GM21526 (cell line): ENCODE measurements around the gene CCSER1.
A peak's percentile ranks its signal among the peaks of the same experiment; 100 is the strongest.
"Not testable (repeated sequence)": the region's sequence is repeated elsewhere in the genome, so short reads cannot be mapped to it uniquely, and the experiment has no call there.

Source experiments
- ATAC-seq: cut with Tn5 transposase; IDR thresholded peaks from one replicate; pipeline ENCODE4 v1.9.1; 2021; ENCODE audit warnings: moderate library complexity; ENCODE audit not compliant: unreplicated experiment, low FRiP score

Gene CCSER1

DNA sequence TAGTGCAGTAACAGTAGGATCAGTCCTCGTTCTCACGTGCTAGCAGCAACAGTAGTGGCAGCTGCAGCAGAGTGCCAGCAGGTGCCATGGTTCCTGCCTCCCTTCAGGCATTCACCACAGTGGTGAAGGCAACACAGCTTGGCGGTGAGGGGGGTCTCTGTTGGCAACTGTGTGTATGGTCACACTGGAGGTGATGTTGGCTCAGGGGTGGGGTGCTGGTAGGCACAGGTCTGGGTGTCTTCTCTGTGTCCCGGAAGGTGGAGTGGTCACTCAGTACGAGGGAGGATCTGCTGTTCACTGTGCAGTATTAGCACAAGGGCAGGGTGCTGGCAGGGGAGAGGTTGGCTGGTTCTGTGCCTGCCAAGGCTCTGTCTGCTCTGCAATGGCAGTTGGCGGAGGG lies 671.8 kb downstream of the CCSER1 start:
- ATAC-seq: no peak

DNA sequence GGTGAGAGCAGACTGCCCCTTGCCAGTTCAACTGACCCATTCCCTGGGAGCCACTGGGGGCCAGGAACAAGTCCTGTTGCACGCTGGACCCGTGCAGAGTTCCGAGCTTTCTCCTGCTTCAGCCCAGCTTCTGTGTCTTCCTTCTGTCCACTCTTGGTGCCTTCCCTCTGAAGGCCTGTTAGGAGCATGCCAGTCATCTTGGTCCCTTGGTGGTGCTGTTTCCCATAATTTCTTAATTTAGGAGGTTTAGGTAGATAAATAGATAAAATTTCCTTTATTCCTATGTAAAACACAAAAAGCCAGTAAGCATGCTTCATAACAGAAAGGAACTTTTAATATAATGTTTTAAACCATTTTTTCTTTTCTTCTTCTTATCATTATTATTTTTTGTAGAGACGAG lies 672.7 kb downstream of the CCSER1 start:
- ATAC-seq: no peak

DNA sequence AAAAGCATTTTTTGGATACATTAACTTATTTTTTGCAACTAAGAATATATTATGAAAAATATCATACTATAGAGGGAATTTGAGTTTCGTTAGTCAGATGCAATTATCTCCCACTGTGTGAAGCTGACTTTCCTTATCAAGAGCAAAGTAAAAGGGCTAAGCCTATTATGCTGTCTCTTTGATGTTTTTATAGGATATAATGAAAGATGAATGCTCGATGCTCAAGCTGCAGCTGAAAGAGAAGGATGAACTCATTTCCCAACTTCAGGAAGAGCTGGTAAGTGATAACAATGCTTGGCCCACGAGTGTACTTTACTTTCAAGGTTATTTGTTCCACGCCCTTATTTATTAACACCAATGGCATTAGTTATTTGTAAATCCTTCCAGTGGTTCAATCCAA lies 688.4 kb downstream of the CCSER1 start:
- ATAC-seq: no peak

DNA sequence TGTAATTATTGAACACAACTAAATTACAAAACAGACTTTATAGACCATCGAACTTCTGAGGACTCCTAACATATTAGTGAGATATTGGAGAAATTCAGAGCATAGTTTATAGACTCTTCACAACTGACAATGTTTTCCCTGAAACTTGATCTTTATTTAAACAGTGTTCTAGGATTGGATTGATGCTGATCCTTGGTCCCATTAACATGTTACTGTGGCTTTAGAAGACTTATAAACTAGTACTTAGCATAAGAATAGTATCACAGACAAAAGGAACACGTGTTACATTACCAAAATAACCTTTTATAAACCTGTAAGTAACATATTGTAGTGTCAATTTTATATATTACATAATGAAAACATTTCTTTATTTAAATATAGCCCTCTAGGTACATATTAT lies 689.6 kb downstream of the CCSER1 start:
- ATAC-seq: no peak

DNA sequence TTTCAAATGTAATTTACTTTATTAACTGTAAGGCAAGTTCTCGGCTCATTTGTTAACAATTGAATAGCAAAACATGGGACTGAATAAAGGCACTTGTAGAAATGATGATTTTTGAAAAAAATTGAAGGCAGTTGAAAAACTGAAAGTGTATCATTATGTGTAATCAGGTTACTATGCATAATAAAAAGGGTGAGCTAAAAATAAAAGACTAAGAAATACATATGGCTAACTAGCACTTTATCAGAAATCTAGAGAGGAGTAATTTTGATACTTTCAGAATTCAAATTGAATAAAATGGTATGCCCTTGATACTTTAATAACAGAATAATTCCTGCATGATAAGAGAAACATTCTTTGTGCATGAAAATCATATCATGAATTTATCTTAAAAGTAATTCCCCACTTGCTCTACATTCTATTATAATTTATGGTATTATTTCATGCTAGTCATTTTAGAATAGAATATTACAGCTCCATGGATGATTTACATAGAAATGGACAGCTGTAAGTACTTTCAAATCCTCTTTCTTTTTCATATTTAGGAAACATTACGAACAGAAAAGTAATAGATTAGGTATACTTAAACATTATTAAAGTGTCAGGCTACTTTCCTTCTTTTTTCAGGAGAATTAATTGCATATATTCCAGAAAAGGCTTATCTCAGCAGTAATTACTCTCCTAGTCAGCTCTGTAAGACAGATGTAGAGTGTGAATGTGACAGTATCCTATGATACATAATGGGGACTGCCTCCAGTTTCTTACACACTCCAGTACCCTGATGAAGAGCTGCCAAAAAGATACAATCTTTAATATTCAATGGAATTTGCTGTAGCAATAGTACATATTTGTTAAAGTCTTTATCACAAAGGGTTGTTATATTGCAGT lies 697.3 kb downstream of the CCSER1 start:
- no peak for ATAC-seq

DNA sequence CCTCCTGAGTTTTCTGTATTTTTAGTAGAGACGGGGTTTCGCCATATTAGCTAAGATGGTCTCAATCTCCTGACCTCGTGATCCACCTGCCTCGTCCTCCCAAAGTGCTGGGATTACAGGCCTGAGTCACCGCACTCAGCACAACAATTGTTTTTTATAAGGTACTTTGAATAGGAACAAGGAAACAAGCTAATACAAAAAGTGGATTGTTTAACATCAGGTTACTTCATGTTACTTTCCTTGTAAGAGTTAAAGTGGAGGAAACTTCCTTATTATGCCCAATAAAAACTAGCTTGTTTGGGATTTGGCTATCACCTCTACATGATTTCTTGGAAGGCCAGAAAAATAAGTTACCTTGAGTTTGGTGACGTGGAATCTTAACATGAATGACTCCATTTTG lies 698.7 kb downstream of the CCSER1 start:
- ATAC-seq: no peak

DNA sequence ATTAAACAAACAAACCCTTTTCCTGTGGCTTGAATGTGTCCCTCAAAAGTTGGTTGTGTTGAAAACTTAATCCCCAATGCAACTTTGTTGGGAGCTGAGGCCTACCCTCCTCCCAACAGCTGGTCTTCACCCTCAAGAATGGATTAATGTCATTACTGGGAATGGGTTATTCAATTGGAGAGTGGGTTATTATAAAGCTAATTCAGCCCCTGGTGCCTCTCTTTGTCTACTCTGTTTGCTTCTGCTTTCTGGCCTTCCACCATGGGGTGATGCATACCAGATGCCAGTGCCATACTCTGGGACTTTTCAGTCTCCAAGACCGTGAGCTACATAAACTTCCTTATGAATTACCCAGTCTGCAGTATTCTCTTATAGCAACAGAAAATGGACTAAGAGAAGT lies 706.5 kb downstream of the CCSER1 start:
- ATAC-seq: no peak

DNA sequence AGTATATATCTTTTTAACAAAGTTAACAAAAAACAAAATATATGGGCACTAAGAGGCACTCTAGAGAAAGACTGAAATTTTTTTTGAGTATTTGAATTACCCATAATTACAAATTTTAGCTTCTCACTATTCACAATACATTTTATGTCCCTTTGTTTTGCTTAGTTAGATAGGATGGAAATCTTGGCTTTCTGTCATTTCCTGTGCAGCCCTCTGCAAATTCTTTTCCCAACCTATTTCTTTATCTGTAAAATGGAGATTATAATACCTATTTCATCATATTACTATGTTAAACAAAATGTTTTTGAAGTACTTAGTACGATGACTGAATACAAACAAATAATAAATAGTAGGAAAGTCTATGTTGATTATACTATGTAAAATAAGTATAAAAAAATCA lies 710.0 kb downstream of the CCSER1 start:
- no peak for ATAC-seq

DNA sequence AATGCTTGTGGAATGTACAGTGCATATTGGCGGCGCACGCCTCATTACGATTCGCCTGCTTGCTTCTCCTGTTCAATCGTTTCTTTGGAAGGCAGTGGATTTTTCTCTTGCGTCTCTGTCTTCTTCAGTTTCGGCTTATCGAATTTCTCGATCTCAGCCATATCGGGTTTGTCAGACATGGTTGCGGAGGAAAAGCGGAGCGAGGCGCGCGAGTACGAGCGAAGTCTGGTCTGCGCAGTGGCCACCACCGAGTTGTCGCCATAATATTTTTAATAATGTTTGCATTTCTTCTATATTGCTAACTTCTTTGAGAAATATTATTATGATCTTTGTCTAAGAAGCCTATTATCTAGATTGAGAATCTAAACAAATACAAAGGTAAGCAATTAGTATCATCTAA lies 711.7 kb downstream of the CCSER1 start:
- ATAC-seq: not testable (repeated sequence)

DNA sequence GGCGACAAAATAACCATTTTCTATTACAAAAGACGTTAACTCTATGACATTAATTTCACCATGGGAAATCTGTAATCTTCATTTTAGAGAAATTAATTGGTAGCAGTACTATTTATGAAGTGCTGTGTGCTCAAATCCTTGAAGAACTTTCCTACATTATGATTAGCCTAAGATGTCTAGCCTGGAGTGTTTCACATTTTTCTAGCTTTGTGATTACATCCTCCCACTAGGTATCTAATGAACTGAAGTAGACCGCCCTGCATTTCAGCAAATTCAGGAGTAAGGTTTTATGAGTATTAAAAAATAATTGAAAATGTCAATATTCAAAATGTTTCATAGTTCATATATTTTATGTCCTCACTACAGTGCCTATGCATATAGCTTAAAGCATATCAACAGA lies 713.1 kb downstream of the CCSER1 start:
- ATAC-seq: no peak

DNA sequence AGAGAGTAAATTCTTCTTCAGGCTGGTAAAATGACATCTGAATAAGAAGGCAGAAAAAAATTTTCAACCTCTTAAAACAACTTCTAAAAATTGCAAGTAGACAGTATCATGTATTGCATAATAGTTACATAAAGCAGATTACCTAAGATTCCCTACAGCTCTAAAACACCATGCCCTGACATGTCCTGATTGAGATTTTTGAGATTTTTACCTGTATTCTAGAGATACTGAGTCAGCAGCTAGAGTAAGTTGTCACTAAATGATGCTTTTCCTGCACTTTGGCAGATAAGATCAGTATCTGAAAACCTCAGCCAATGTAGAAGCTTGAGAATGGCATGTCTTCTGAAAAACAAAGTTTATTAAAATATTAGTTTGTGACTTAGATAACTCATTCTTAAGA lies 713.6 kb downstream of the CCSER1 start:
- no peak for ATAC-seq

DNA sequence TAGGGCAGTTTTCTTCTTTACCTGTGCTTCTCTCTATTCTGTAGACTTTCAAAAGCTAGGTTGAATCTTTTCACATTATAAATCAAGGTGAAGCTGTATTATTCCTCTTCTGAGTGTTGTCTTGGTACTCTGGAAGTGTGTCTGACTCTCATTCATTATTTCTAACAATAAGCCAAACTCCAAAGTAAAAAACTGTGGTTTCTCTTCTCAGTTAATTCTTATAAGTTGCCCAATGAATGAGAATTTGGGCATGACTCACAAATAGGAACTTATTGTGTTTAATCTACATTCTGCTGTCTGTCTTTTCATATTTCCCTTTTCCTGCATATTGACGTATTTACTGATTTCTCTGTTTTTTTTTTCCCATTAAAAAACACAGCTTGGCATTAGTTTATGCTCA lies 714.5 kb downstream of the CCSER1 start:
- ATAC-seq: no peak

DNA sequence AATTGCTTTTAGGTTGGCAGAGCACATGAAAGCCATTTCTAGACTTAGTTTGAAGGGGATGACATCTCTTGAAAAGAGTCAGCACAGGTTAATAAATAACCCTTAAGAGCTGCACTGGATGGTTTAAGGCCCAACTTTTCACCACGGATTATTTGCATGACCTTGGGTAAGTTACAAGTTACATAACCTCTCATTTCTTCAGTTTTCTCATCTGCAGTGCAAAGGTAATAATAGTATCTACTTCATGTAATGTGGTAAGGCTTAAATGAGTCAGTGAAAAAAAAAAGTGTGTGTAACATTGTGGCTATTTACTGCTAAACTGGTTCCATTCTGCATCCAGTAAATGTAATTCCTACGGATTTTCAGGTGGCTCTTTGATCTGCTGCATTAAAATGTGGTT lies 715.8 kb downstream of the CCSER1 start:
- ATAC-seq: peak; percentile 91

DNA sequence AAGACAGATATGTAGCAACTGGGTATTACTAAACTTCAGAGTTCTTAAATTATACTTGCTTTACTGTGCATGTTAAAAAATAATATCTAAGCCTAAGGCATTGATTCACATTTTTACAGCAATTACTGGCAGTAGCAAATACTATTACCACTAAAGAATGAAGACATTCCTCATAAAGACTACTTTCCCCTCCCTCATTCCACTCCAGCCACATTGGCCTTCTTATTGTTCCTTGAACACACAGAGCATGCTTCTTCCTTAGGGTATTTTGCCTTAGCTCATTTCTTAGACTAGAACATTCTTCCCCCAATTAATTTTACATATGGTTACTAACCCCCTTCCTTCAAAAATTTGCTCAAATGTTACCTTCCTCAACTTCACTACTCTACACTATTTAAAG lies 717.0 kb downstream of the CCSER1 start:
- no peak for ATAC-seq

DNA sequence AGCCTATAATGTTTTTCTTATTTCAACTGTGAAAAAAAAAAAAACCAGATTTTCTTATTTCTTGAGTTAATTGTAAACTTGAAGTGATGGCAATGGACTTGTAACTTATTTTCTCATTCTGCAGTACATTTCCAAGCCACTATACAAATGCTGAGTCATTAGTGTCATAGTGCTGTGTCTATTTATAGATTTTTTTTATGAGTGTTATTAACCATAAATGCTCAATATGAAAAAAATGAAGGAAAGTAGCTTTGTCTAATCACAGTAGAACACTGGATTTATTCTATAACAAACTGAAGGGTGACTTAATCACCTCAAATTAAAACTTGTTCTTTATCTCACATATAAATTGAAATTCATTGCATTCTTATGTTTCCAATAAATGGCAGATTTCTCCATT lies 718.6 kb downstream of the CCSER1 start:
- ATAC-seq: peak; percentile 40

DNA sequence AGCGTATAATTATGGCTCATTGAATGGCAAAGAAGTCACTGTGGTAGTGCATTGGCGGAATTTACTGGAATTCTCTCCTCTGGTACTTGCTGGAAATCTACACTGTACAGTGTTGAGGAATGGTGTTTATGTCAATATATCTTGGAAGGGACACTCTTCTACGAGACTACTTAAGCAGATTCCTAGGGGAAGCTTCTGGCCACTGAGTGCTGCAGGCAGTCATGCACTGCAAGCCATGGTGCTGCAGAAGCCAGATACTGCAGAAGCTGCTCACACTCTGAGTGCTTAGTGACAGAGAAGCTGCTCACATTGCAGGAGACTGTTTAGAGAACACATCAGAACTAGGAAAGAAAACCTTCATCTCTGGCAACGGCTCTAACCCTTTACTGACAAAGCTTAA lies 725.0 kb downstream of the CCSER1 start:
- ATAC-seq: no peak

DNA sequence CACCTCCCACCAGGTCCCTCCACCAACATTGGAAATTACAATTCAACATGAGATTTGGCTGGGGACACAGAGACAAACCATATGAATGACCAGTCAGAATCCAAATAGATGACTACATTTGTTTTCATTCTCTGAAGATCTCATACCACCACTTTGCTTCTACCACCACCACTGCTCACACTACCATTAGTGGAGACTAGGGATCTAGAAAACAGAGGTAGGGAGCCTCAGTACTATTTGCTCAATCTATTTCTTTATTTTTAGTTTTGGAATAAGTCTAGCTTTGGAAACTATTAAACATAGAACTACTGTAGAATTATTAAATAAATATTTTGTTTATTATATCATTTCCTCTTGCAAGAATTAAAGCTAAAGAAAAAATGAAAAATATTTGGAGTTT lies 727.9 kb downstream of the CCSER1 start:
- ATAC-seq: no peak

DNA sequence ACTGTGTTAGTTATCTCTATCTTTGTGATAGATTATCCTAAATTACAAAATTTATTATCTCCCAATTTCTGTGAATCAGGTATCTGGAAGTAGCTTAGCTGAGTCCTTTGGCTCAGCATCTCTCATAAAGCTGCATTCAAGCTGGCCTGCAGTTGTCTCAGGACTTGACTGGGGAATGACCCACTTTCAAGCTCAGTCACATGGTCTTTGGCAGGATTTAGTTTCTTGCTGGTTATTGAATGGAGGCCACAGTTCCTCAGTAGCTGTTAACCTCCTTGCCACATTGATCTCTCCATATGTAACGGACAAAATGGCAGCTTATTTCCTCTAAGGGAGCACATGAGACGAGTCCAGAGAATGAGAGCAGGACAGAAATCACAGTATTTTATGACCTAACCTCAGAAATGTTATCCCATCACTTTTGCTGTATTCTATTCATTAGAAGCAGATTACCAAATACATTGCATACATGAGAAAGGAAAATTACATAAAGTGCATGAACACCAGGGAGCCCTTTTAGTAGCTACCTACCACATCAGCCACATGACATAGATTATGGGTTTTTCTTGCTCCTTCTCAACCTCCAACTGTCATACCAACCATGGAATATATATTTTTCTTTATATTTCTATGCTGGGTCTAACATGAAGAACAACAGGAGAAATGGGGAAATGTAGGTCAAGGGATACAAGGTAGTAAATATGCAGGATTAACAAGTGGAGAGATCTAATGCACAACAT lies 730.1 kb downstream of the CCSER1 start:
- ATAC-seq: no peak

DNA sequence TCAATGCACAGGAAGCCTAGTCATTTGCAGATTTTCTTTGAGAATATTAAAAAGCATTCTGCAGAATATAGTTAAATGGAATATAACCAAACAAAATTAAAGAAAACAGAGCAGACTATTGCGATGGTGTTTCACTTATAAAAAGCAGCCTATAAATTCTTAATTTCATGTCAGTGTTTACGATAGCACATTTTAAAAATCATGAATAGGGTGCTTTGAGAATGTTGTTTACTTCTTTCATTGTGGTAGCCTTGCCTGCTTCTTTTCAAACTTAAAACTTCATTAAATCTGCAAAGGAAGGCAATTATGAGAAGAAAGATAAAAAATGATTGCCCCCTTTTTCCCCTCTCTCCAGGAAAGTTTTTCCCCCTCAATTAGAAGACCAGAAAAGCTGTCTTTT lies 748.6 kb downstream of the CCSER1 start:
- ATAC-seq: no peak

DNA sequence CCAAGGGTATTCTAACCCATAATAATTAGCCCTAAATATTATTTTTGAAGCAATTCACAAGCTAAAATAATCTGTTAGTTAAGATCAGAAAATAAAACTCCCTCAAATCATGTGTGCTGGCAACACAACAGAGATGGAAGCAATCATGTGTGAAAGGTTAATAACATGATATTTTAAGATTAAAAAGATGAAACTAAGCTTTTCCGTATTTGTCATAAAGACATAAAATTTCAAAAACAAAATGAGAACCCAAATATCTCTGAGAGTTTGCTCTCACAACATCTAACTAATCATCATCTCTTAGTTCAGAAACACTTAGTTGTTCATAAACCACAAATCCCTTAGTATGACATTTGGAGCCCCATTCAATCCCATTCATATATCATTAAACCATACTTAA lies 749.1 kb downstream of the CCSER1 start:
- ATAC-seq: no peak

DNA sequence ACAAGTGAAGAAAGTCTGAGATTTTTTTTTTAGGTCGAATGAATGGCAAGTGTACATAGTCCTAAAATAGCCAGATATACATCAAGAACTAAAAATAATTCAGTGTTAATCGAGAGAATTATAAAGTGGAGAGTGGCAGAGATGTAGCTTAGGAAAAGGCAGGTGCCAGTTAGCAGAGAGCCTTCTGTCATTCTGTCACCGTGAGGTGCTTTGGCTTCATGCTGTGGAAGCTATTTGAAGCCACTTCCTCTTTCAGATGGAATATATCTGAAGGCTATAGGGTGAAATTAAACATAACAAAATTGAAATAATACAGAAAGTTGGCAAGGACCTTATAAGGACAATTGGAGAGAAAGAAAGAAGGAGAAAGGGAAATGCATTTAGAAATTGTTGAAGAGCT lies 756.3 kb downstream of the CCSER1 start:
- ATAC-seq: no peak

DNA sequence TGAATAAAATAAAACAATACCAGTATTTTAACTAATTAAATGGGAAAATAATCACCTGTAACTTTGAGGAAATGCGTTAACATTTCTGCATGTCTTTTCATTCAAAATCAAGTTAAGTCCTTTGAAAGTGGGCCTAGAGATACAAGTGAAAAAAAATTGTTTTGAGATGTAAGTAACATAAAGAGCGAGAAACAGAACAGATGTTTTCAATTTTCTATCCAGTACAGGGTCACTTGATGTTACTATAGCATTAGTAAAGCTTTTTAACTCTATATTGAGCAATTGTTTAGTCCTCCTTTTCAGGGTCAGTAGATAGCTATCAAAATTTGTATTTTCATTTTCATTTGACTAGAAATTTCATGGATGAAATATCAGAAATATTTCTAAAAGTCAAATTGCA lies 761.4 kb downstream of the CCSER1 start:
- no peak for ATAC-seq
